HuH-7.5 (cell line): ENCODE measurements around the gene EYA3.

Experiments
- DNase-seq: peaks from one replicate; pipeline ENCODE4 v3.0.0; 2011; ENCODE audit warnings: low spot score

Gene EYA3

DNA sequence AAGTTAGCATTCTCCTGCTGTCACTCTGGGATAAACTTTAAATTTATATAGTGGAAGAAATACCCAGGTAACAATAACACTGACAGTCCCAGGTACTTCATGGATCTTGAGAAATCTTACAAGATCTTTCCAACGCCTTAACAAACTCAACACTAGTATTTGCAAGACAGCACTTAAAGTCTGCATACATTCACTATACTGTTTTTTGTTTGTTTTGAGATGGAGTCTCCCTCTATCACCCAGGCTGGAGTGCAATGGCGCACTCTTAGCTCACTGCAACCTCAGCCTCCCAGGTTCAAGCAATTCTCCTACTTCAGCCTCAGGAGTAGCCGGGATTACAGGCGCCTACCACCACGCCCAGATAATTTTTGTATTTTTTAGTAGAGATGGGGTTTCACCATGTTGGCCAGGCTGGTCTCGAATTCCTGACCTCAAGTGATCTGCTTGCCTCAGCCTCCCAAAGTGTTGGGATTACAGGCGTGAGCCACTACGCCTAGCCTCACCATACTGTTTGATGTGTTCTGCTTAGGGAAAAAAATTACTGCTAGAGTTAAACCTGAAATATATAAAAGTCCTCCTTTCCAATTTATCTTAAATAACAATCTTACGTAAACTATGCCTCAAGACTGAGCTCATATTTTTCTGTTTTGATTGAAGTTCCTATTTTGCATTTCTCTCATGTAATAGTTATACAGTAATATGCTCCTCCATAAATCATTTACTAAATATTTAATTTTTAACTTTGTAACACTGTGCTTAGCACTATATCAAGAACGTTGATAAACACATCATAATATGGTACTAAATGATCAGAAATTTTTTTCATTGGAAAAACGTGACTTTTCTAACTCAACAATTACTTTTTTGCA lies 17.5 kb downstream of the EYA3 start:
- no peak for DNase-seq

- DNase-seq: no peak
Measured at GRCh38 chr1:28067523-28068090, 20.8 kb downstream of the EYA3 start.

- DNase-seq: no peak
Measured at GRCh38 chr1:28066393-28067154, 21.8 kb downstream of the EYA3 start.

- DNase-seq: no peak
Measured at GRCh38 chr1:28064064-28064463, 24.3 kb downstream of the EYA3 start.

DNA sequence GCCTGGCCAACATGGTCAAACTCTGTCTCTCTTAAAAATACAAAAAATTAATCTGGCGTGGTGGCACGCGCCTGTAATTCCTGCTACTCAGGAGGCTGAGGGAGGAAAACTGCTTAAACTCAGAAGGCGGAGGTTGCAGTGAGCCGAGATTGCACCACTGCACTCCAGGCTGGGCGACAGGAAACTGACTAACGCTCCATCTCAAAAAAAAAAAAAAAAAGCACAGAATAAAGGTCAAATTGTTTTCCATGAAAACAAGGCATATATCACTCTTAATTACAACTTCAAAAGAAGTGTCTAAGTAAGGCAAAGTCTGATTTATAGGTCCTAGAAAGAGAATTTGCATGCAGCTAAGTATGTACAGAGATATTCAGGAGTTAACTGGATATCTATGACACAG lies 25.6 kb downstream of the EYA3 start:
- no peak for DNase-seq

DNA sequence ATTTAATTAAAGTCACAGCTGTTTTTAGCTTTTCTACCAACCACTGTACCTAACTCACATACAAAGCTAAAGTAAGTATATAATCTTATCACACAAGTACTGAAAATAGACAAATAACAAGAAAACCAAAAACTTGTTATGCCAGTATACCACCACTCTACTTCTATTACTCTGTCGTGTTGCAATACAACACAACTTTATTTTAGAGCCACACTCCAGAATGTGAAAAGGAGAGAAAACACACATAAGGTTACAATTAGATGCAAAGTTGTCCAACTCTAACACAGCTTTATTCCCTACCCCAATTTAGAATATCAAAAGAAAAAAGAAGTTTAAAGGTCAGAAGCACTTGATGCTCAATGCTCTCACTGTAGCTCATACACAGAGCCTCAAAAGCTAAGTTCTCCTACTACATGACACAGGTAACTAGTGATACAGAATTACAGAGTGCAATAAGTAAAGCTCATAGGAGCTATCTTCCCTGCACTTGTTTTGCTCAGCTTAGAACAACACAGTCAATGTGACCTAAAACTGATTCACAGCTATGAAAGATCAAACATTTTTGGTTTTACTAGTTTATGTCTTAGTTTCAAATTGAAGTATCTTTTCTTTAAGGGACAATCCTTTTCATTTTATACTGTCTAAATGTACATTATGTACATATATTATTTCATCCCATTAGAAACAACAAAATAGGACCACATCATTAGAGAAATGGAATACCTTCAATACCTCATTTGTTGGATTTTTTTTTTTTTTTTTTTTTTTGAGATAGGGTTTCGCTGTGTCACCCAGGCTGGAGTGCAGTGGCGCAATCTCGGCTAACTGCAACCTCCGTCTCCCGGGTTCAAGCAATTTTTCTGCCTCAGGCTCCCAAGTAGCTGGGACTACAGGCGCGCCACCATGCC lies 29.2 kb downstream of the EYA3 start:
- DNase-seq: no peak

DNA sequence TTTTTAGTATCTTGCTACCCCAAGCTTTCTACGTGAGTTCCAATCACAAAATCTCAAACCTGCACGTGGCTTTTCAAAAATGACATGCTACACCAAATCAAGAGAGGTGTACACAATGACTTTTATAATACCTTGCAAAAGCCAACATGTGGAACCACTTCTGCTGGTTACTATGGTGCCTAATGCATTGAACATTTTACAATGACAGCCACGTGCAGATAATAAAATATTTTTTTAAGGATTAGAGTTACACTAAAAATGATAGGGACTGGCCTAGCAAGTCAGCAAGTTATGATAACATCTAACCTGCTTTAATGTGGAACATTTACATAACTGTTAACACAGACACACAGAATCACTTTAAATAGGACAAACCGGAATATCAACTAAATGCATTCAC lies 30.2 kb downstream of the EYA3 start:
- no peak for DNase-seq

- no peak for DNase-seq
Measured at GRCh38 chr1:28056129-28056925, 32.1 kb downstream of the EYA3 start.

DNA sequence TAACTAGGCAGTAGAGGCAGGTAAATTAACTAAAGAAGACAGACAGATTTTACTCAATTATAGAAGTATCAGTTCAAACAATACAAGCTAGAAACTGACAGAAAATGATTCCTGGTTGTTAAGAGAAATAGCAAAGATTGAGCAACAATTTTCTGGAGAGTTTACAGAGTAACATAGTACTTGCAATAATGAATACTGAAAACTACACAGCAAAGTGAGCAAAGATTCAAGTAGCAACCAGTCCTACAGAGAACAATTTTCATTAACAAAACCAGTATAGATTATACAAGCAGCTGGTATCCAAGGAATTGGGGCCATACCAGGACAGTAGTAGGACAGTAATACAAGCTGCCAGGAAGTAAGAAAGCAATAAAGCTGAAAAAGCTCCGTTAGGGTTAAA lies 37.6 kb downstream of the EYA3 start:
- no peak for DNase-seq

GRCh38 chr1:28046716-28047115 lies 41.7 kb downstream of the EYA3 start:
- no peak for DNase-seq

- no peak for DNase-seq
Measured at GRCh38 chr1:28045777-28046176, 42.6 kb downstream of the EYA3 start.

GRCh38 chr1:28044399-28044798 lies 44.0 kb downstream of the EYA3 start:
- DNase-seq: no peak

GRCh38 chr1:28039341-28039740 lies 49.1 kb downstream of the EYA3 start:
- no peak for DNase-seq

DNA sequence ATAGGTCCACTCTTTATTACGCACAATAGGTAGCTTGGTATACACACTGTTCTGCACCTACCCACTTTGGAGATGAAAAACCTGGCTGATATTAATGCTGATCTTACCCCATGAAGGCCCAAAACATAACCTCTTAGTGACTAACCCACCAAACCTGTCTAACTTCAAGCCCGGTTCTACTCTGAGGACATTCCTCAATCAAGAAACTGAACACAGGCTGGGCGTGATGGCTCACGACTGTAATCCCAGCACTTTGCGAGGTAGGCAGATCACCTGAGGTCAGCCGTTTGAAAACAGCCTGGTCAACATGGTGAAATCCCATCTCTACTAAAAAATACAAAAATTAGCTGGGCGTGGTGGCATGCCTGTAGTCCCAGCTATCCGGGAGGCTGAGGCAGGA lies 50.5 kb downstream of the EYA3 start:
- no peak for DNase-seq

DNA sequence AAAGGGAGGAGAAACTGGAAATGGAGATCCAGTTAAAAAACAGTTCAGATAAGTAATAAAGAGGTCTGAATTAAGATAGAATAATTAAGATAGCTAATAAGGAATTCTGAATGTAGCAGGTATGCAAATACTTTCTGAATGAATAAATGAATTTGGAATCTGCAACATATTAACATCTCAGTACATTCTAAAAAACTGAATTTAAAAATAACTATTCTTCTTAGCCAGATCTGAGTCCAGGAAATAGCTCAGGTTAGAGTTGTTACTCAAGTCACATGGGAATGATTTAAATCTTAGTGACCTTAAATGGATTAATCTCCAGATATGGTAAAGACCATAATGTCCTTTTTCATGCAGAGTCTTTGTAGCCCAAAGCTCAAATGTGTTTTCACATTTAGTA lies 51.2 kb downstream of the EYA3 start:
- no peak for DNase-seq

DNA sequence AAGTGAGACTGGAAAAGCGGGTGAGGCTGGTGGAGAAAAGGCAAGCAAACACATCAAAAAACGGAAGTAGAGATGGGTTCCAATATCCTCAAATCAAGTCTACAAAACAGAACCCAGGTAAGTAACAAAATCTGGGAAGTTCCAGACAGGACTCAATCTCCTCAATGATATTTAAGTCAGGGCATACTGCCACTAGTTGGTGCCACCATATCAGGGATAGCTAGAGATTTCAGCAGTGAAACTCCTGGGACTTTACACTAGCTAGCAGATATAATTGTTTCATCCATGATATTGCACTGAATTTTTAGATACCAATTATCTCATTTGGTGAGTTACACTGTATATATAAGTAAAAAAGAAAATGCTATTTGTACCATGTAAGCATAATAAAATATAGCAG lies 52.0 kb downstream of the EYA3 start:
- DNase-seq: no peak

GRCh38 chr1:28035420-28035819 lies 53.0 kb downstream of the EYA3 start:
- DNase-seq: no peak

- no peak for DNase-seq
Measured at GRCh38 chr1:28032281-28032680, 56.1 kb downstream of the EYA3 start.

- no peak for DNase-seq
Measured at GRCh38 chr1:28031173-28031572, 57.2 kb downstream of the EYA3 start.

DNA sequence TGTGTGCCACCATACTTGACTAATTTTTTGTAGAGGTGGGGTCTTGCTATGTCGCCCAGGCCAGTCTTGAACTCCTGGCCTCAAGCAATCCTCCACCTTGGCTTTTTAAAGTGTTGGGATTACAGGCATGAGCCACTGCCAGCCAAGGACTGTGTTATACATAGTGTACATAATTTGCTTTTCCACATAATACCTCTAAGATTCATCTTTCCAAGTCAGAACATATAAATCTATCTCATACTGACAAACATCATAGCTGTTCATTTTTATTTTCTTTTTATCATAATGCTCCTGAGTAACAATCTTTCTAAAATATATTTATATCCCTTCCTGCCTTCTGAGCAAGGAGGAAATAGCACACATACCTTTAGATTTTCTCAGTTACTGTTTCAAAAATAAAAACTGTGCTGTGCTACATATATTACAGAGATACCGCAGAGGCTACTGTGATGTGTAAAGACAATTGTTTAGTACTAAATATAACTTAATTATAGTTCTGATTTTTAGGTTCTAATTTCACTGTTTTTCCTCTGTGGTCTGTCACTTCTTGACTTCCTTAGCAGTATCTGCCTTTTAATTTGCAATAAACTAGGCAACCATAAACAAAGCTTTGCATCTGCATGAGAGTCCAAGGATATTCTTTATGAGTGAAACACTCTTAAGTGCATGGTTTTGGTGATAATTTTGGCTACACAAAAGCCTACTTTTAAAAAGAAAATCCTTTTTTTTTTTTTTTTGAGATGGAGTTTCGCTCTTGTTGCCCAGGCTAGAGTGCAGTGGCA lies 59.3 kb downstream of the EYA3 start:
- no peak for DNase-seq
